ENCODE results near the gene TPM1.
"Not testable (repeated sequence)": the region's sequence is repeated elsewhere in the genome, so short reads cannot be mapped to it uniquely, and the experiment has no call there.

Gene TPM1

GRCh38 chr15:63093486-63094205 lies 51.1 kb downstream of the TPM1 start:
- peak; percentile 40 to 42 for DNase-seq (ENCODE audit: low read depth in 1 of 2, low spot score in 1 of 2)

- DNase-seq (ENCODE audit: low read depth in 1 of 2, low spot score in 1 of 2) = no peak
These were observed 52.0 kb downstream of the TPM1 start for GRCh38 chr15:63094495-63094931.

GRCh38 chr15:63096178-63096577 lies 53.6 kb downstream of the TPM1 start:
- no peak for DNase-seq (ENCODE audit: low read depth in 1 of 2, low spot score in 1 of 2)

DNA sequence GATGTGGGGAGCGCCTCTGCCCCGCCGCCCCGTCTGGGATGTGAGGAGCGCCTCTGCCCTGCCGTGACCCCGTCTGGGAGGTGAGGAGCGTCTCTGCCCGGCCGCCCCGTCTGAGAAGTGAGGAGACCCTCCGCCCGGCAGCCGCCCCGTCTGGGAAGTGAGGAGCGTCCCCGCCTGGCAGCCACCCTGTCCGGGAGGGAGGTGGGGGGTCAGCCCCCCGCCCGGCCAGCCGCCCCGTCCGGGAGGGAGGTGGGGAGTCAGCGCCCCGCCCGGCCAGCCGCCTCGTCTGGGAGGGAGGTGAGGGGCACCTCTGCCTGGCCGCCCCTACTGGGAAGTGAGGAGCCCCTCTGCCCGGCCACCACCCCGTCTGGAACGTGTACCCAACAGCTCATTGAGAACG lies 56.4 kb downstream of the TPM1 start:
- not testable (repeated sequence) for DNase-seq (ENCODE audit: low read depth in 1 of 2, low spot score in 1 of 2)

GRCh38 chr15:63099581-63099980 lies 57.0 kb downstream of the TPM1 start:
- DNase-seq (ENCODE audit: low read depth in 1 of 2, low spot score in 1 of 2) = not testable (repeated sequence)

DNA sequence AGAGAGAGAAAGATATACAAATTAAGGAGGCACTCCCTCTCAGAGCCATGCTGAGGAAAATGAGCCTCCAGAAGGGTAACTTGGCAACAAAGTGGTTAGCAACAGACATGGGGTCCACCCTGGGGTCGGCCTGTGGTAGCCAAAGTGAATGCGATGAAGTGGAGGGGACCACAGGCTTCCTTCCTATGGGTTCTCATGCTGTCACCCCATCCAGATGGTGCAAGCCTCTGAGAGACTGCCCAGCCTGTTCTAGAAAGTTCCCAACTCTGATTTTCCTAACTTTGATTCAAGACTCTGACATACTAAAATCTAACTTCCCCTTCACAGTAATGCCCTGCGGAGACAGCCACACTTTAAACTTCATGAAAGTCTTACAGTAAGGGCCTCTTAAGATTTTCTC lies 60.9 kb downstream of the TPM1 start:
- no peak for DNase-seq (ENCODE audit: low read depth in 1 of 2, low spot score in 1 of 2)

DNA sequence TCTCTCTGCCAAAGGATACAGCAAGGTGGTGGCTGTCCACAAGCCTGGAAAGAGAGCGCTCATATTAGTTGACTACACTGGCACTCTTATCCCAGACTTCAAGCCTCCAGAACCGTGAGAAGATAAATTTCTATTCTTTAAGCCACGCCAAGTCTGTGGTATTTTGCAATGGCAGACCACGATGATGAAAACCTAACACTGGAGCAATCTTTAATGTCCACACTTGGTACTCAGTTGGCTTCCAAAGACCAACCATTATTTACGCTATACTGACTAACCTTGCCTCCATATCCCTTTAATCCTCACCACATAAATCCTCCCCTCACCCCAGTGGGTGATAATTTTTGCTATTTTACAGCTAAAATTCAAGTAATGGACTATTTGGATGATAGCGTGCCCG lies 62.2 kb downstream of the TPM1 start:
- no peak for DNase-seq (ENCODE audit: low read depth in 1 of 2, low spot score in 1 of 2)

DNA sequence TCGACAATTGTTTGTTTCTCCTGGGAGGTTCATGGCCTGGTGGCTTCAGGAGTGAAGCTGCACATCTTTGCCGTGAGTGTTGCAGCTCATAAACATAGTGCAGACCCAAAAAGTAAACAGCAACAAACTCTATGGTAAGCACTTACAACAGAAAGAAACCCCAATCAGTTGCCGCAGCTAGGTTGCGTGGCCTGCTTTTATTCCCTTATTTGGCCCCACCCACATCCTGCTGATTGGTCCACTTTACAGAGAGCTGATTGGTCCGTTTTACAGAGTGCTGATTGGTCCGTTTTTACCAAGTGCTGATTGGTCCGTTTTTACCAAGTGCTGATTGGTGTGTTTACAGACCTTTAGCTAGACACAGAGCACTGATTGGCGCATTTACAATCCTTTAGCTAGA lies 62.8 kb downstream of the TPM1 start:
- not testable (repeated sequence) for DNase-seq (ENCODE audit: low read depth in 1 of 2, low spot score in 1 of 2)

DNA sequence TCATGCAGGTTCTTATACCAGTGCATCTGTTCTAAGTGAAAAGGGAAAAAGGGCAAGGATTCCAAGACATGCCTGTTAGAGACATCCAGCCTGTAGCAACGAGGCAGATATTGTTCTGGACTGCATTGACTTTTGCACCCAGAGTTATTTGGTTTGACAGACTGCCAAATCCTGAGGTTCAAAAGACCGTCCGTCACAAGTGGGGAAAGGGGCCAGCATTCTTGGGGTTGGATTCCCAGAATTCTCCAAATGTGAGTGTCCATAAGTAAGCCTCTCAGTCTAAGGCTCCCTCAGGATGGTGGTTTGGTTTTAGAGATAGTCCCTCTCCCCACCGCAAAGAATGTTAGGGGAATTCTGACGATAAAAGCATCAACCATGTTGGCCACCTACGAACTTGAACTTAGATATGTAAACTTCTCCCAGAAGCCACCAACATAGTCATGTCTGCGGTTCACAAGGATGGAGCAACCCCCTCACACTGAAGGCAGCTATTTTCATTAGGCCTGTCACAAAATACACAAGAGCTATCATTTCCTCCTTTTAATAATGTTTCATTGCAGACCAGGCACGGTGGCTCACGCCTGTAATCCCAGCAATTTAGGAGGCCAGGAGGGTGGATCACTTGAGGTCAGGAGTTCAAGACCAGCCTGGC lies 65.5 kb downstream of the TPM1 start:
- no peak for DNase-seq (ENCODE audit: low read depth in 1 of 2, low spot score in 1 of 2)

DNA sequence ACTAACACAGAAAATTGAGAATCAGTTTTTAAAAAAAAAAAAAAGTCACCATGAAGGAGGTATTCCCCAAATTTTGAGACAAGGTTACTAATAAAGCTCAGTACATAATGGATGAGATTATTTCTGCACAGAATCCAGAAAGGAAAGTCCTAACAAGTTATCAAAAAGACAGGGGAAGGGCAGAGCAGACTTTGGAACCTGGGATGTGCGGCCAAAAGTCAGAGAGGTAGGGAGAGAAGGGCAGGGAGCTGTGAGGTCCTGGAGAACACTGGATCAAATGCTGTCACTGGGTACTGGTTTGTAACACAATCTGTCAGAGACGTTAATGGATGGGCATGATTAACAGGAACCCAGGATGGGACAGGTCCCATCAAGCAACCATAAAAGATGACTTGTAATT lies 67.0 kb downstream of the TPM1 start:
- no peak for DNase-seq (ENCODE audit: low read depth in 1 of 2, low spot score in 1 of 2)

DNA sequence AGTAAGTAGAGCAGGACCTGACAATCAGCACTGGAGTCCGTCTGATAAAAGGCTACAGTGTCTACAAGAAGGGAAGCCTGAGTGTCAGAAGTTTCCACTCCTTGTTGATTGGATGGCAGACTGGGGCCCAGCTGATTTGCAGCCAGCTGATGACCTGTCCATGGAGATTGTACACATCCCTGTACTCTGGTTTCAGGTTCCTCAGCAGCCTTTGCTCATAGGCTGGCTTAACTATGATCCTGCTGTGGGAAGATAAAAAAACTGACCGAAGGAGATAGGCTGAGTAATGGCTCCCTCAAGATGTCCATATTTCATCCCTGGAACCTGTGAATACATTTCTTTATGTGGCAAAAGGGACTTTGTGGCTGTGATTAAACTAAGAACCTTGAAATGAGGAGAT lies 67.4 kb downstream of the TPM1 start:
- DNase-seq (ENCODE audit: low read depth in 1 of 2, low spot score in 1 of 2) = no peak

- no peak for DNase-seq (ENCODE audit: low read depth in 1 of 2, low spot score in 1 of 2)
These were observed 68.0 kb downstream of the TPM1 start for GRCh38 chr15:63110428-63111026.

GRCh38 chr15:63111481-63111880 lies 68.9 kb downstream of the TPM1 start:
- no peak for DNase-seq (ENCODE audit: low read depth in 1 of 2, low spot score in 1 of 2)

GRCh38 chr15:63112871-63113270 lies 70.3 kb downstream of the TPM1 start:
- DNase-seq (ENCODE audit: low read depth in 1 of 2, low spot score in 1 of 2) = no peak

- DNase-seq (ENCODE audit: low read depth in 1 of 2, low spot score in 1 of 2) = no peak
These were observed 71.9 kb downstream of the TPM1 start for GRCh38 chr15:63114465-63114864.
